Prostate gland (tissue), 2 donors: ENCODE measurements around the gene BTF3.

Source experiments
- POLR2AphosphoS5 ChIP-seq: sonication (generic); formaldehyde crosslinking; IDR thresholded peaks from one replicate; pipeline ENCODE4 v1.6.1; 2017; ENCODE audit warnings: antibody characterized with exemption
- TF ChIP-seq, protein P1 (sequence below), 4 experiments: fragments of 200-600 bp in 2 of 4; fragments of 450-650 bp in 2 of 4; sonication (generic) in 2 of 4; IDR thresholded peaks; 1 replicate in 3 of 4; 2 replicates in 1 of 4; pipeline ENCODE4 v1.5.1; 2016 to 2019; ENCODE audit warnings: antibody characterized with exemption in 4 of 4, mild to moderate bottlenecking in 2 of 4, moderate library complexity in 2 of 4

GRCh38 chr5:73513996-73514395 lies 15.8 kb downstream of the BTF3 start:
- no peak for TF ChIP-seq POLR2AphosphoS5
- TF ChIP-seq, protein P1, sequence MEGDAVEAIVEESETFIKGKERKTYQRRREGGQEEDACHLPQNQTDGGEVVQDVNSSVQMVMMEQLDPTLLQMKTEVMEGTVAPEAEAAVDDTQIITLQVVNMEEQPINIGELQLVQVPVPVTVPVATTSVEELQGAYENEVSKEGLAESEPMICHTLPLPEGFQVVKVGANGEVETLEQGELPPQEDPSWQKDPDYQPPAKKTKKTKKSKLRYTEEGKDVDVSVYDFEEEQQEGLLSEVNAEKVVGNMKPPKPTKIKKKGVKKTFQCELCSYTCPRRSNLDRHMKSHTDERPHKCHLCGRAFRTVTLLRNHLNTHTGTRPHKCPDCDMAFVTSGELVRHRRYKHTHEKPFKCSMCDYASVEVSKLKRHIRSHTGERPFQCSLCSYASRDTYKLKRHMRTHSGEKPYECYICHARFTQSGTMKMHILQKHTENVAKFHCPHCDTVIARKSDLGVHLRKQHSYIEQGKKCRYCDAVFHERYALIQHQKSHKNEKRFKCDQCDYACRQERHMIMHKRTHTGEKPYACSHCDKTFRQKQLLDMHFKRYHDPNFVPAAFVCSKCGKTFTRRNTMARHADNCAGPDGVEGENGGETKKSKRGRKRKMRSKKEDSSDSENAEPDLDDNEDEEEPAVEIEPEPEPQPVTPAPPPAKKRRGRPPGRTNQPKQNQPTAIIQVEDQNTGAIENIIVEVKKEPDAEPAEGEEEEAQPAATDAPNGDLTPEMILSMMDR (IDR thresholded peaks at IDR 0.05) = no peak
